Large intestine (tissue), 3 donors: ENCODE data around the gene NELL1. TPM values are rescaled to one million over a fixed set of nuclear protein-coding genes. Genes with fewer than 3 reads are reported as not detected.
A peak's percentile ranks its signal among the peaks of the same experiment; 100 is the strongest.

Experiments used
- DNase-seq, 2 donors: peaks; one replicate each; pipeline versions ENCODE4 v3.0.0 to v3.0.0-alpha.2; 2013
- H3K27ac ChIP-seq: one replicate; pipeline ENCODE4 v1.5.1; 2013; ENCODE audit warnings: low read length
- H3K27me3 ChIP-seq: 2 replicates; pipeline ENCODE4 v1.6.1; 2013; ENCODE audit warnings: low read length; ENCODE audit not compliant: control insufficient read depth, insufficient read depth
- H3K36me3 ChIP-seq: 2 replicates; pipeline ENCODE4 v1.6.1; 2013; ENCODE audit warnings: low read length; ENCODE audit not compliant: control insufficient read depth, insufficient read depth
- H3K4me1 ChIP-seq: one replicate; pipeline ENCODE4 v1.6.1; 2013; ENCODE audit warnings: low read length; ENCODE audit not compliant: control insufficient read depth, insufficient read depth
- H3K4me3 ChIP-seq: one replicate; pipeline ENCODE4 v1.5.1; 2013; ENCODE audit warnings: low read length
- H3K9me3 ChIP-seq: one replicate; pipeline ENCODE4 v1.6.1; 2013; ENCODE audit warnings: mild to moderate bottlenecking, low read depth, low read length, moderate library complexity; ENCODE audit not compliant: control insufficient read depth
- WGBS: methylation state at CpG from one replicate; pipeline ENCODE4 v1.1.5; 2013; ENCODE audit warnings: low lambda C conversion rate; ENCODE audit not compliant: insufficient coverage; 5-methylcytosine and 5-hydroxymethylcytosine counted together
- polyA plus RNA-seq: library from polyadenylated mRNA; unstranded; fragments of 120-200 nt; gene quantifications from one replicate; pipeline ENCODE4 v1.2.1, GENCODE V29; 2013

NELL1 gene
- polyA plus RNA-seq, 1 donor, result 5.1 TPM

GRCh38 chr11:20934516-20934915 lies 265.1 kb downstream of the NELL1 start:
- WGBS, result 20% methylated on average over 1 of the region's 2 CpGs
- no peaks in the 10 kb centered on the region for H3K27me3 ChIP-seq
- peaks cover 2% of the 10 kb centered on the region for H3K9me3 ChIP-seq
- no peaks in the 10 kb centered on the region for H3K36me3 ChIP-seq
- no peak for DNase-seq
- no peaks in the 10 kb centered on the region for H3K4me1 ChIP-seq
- H3K27ac ChIP-seq, result no peak overlapping the region
- no peak overlapping the region for H3K4me3 ChIP-seq

GRCh38 chr11:20937826-20938225 lies 268.4 kb downstream of the NELL1 start:
- Histone ChIP-seq H3K9me3 (peaks cover 2% of the 10 kb centered on the region), H3K4me1 (no peaks in the 10 kb centered on the region), H3K27me3 (no peaks in the 10 kb centered on the region), H3K27ac (no peak overlapping the region), H3K4me3 (no peak overlapping the region), H3K36me3 (no peaks in the 10 kb centered on the region)
- DNase-seq, result no peak
- WGBS, result 100% methylated on average over 2 of the region's 7 CpGs

- no peaks in the 10 kb centered on the region for H3K27me3 ChIP-seq
- H3K4me3 ChIP-seq, result no peak overlapping the region
- H3K4me1 ChIP-seq, result no peaks in the 10 kb centered on the region
- H3K27ac ChIP-seq, result no peak overlapping the region
- WGBS, result no CpG with 5 or more reads among the region's 2 CpGs
- no peaks in the 10 kb centered on the region for H3K36me3 ChIP-seq
- no peaks in the 10 kb centered on the region for H3K9me3 ChIP-seq
- peak in 1 of 2 donors; percentile 9 for DNase-seq
These were observed 280.2 kb downstream of the NELL1 start for GRCh38 chr11:20949585-20949984.

GRCh38 chr11:20962581-20962980 lies 293.2 kb downstream of the NELL1 start:
- no peaks in the 10 kb centered on the region for H3K9me3 ChIP-seq
- no peaks in the 10 kb centered on the region for H3K4me1 ChIP-seq
- DNase-seq, result no peak
- H3K4me3 ChIP-seq, result no peak overlapping the region
- no CpG with 5 or more reads among the region's 1 CpG for WGBS
- no peak overlapping the region for H3K27ac ChIP-seq
- no peaks in the 10 kb centered on the region for H3K27me3 ChIP-seq
- H3K36me3 ChIP-seq, result no peaks in the 10 kb centered on the region

- Histone ChIP-seq H3K36me3 (no peaks in the 10 kb centered on the region), H3K27ac (no peak overlapping the region), H3K9me3 (no peaks in the 10 kb centered on the region), H3K27me3 (no peaks in the 10 kb centered on the region), H3K4me1 (no peaks in the 10 kb centered on the region), H3K4me3 (no peak overlapping the region)
- 100% methylated on average over 1 of the region's 5 CpGs for WGBS
- DNase-seq, result no peak
These were observed 294.2 kb downstream of the NELL1 start for GRCh38 chr11:20963596-20963995.

- DNase-seq, result no peak
- Histone ChIP-seq H3K27me3 (no peaks in the 10 kb centered on the region), H3K4me3 (no peak overlapping the region), H3K4me1 (no peaks in the 10 kb centered on the region), H3K9me3 (no peaks in the 10 kb centered on the region), H3K36me3 (no peaks in the 10 kb centered on the region), H3K27ac (no peak overlapping the region)
- 100% methylated on average over 1 of the region's 3 CpGs for WGBS
These were observed 295.6 kb downstream of the NELL1 start for GRCh38 chr11:20964985-20965384.

GRCh38 chr11:20966489-20966888 lies 297.1 kb downstream of the NELL1 start:
- H3K4me1 ChIP-seq, result no peaks in the 10 kb centered on the region
- no CpG with 5 or more reads among the region's 3 CpGs for WGBS
- no peaks in the 10 kb centered on the region for H3K9me3 ChIP-seq
- no peaks in the 10 kb centered on the region for H3K27me3 ChIP-seq
- DNase-seq, result no peak
- no peak overlapping the region for H3K27ac ChIP-seq
- H3K36me3 ChIP-seq, result no peaks in the 10 kb centered on the region
- no peak overlapping the region for H3K4me3 ChIP-seq

- Histone ChIP-seq H3K27ac (no peak overlapping the region), H3K27me3 (no peaks in the 10 kb centered on the region), H3K4me3 (no peak overlapping the region), H3K4me1 (no peaks in the 10 kb centered on the region), H3K36me3 (no peaks in the 10 kb centered on the region), H3K9me3 (no peaks in the 10 kb centered on the region)
- no peak for DNase-seq
- 90% methylated on average over 2 of the region's 7 CpGs for WGBS
These were observed 304.7 kb downstream of the NELL1 start for GRCh38 chr11:20973940-20974559.

- Histone ChIP-seq H3K27ac (no peak overlapping the region), H3K9me3 (no peaks in the 10 kb centered on the region), H3K36me3 (no peaks in the 10 kb centered on the region), H3K27me3 (no peaks in the 10 kb centered on the region), H3K4me1 (no peaks in the 10 kb centered on the region), H3K4me3 (no peak overlapping the region)
- no peak for DNase-seq
These were observed 311.4 kb downstream of the NELL1 start for GRCh38 chr11:20980736-20981135.

GRCh38 chr11:20990447-20990846 lies 321.1 kb downstream of the NELL1 start:
- Histone ChIP-seq H3K27ac (no peak overlapping the region), H3K36me3 (no peaks in the 10 kb centered on the region), H3K4me3 (no peak overlapping the region), H3K9me3 (no peaks in the 10 kb centered on the region), H3K4me1 (no peaks in the 10 kb centered on the region), H3K27me3 (no peaks in the 10 kb centered on the region)
- no peak for DNase-seq
- WGBS, result no CpG with 5 or more reads among the region's 1 CpG

GRCh38 chr11:20991471-20991870 lies 322.1 kb downstream of the NELL1 start:
- H3K27ac ChIP-seq, result no peak overlapping the region
- no peaks in the 10 kb centered on the region for H3K9me3 ChIP-seq
- no peaks in the 10 kb centered on the region for H3K36me3 ChIP-seq
- H3K4me3 ChIP-seq, result no peak overlapping the region
- no CpG with 5 or more reads among the region's 6 CpGs for WGBS
- H3K27me3 ChIP-seq, result no peaks in the 10 kb centered on the region
- no peak for DNase-seq
- H3K4me1 ChIP-seq, result no peaks in the 10 kb centered on the region
